ENCODE measurements around the gene RNFT2. TPM values are rescaled to one million over a fixed set of nuclear protein-coding genes. Genes with fewer than 3 reads are reported as not detected.

RNFT2 gene
- total RNA-seq, 4 donors from 2014 or later, result 0.26 to 0.38 TPM; not detected in 2

DNA sequence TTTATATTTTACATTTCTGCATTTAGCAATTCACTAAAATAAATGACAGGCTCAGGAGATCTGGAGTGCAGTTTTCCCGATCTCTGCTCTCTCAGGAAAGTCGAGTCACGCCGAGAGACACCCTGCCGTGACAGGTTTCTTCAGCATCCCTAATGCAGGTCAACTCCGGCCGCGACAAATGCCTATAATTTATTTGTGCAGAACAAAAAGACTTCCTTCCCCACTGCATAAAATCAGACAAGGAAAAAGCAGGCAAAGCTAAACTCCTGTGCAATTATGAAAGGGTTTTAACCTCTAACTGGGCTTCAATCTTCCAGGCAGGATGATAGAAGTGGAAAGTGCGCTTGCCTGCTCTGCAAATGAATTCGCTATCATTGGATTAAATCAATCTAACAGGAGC is 28.3 kb upstream of the RNFT2 start:
- 77 to 78% methylated on average over 9 to 10 of the region's 10 CpGs for WGBS, 2 donors
- DNase-seq, result no peak
- Histone ChIP-seq H3K4me3 (no peak overlapping the region), H3K36me3 (no peaks in the 10 kb centered on the region), H3K27ac (no peak overlapping the region), H3K4me1 (peaks cover 7 to 39% (median 23%) of the 10 kb centered on the region in 3 donors), H3K27me3 (peaks cover 0 to 26% (median 2%) of the 10 kb centered on the region in 4 donors), H3K9me3 (no peaks in the 10 kb centered on the region)
- intact Hi-C loops (cut with DNase I), result loop anchor here (10.0 kb wide), 1 partner anchor 405 kb away; no protein-coding TSS in a partner anchor
- TF ChIP-seq, protein P1, sequence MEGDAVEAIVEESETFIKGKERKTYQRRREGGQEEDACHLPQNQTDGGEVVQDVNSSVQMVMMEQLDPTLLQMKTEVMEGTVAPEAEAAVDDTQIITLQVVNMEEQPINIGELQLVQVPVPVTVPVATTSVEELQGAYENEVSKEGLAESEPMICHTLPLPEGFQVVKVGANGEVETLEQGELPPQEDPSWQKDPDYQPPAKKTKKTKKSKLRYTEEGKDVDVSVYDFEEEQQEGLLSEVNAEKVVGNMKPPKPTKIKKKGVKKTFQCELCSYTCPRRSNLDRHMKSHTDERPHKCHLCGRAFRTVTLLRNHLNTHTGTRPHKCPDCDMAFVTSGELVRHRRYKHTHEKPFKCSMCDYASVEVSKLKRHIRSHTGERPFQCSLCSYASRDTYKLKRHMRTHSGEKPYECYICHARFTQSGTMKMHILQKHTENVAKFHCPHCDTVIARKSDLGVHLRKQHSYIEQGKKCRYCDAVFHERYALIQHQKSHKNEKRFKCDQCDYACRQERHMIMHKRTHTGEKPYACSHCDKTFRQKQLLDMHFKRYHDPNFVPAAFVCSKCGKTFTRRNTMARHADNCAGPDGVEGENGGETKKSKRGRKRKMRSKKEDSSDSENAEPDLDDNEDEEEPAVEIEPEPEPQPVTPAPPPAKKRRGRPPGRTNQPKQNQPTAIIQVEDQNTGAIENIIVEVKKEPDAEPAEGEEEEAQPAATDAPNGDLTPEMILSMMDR (IDR thresholded peaks at IDR 0.05), result no peak
- TF ChIP-seq POLR2A (IDR thresholded peaks at IDR 0.05), result no peak

DNA sequence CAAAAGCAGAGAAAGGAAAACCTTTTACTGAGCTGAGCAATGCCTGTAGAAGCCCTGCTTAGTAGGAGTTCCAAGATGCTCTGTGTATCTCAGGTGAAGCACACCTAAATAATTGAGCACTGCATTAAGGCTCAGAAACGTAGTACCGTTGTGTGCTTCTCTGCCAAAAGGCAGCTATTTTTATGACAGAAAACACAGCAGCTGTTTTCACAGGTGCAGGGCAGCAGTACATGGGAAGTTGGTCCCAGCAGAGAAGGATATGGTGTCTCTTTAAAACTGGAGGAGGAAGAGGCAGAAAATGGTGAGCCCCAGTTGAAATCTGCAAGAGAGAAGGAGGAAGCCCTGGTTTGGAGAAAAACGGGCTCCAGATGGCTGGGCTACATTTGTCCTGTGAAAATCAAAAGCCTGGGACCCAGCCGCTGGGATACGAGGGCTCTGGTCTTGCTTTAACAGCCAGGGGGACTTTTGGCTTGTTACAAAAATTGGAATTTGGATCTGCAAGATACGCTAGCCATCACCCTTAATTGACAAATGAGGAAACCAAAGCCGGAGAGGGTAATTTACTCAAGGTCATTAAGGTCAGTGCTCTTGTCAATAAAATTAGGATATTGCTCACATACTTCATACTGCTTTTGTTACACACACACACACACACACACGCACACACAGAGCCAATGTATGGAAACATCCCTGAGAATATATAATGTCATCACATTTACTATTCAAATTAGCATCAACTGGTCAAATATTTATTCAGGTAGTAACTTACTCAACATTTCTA is 27.6 kb upstream of the RNFT2 start:
- intact Hi-C loops (cut with DNase I), result no loop called here
- H3K36me3 ChIP-seq, result peaks cover 0 to 7% (median 0%) of the 10 kb centered on the region in 3 donors
- H3K4me3 ChIP-seq, result no peak overlapping the region
- no peaks in the 10 kb centered on the region for H3K9me3 ChIP-seq
- no peak overlapping the region for H3K27ac ChIP-seq
- H3K4me1 ChIP-seq, result peaks cover 7 to 47% (median 23%) of the 10 kb centered on the region in 3 donors
- no peak for DNase-seq
- peaks cover 0 to 26% (median 2%) of the 10 kb centered on the region in 4 donors for H3K27me3 ChIP-seq
- TF ChIP-seq, protein P1 (IDR thresholded peaks at IDR 0.05), result no peak
- no peak for TF ChIP-seq POLR2A (IDR thresholded peaks at IDR 0.05)
- WGBS, 2 donors, result 51 to 60% methylated on average over 8 of the region's 8 CpGs

DNA sequence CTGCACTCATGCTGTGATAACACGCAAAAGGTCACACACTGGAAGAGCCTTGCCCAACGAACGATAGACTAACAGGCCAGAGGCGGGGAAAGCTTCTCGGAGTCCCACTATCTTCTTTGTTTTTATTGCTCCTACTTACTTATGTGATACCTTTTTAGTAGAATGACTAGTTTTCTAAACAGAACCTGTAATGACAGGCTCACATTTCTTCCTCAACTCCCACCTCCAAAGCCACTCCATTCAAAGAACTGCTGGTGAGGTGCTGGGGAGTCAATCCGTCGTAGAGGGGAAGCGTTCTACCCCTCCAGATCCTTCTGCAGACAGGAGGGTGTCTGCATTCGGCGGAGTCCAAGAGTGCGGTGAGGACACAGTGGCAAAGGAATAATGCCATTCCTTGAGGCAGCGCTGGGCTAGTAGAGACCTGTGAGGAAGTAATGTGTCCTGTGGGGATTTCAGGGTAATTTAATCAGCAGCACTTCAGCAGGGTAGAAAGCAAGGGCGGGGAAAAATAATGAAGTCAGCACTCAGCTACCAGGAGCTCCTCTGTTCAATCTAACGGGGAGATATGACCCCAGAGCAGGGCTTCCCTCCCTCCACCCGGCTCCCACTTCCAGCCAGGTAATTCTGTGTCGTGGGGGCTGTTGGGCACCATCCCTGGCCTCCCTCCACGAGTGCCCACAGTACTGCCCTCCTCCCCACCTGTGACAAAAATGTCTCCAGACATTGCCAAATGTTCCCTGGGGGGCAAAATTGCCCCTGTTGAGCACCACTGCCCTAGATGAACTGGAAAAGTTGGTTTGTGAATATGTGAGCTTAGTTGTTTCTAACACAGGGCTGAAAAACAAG is 25.4 kb upstream of the RNFT2 start:
- H3K27ac ChIP-seq, result peak overlapping the region in 3 of 4 donors; percentile 7 to 47 (median 23)
- peaks cover 7 to 51% (median 25%) of the 10 kb centered on the region in 3 donors for H3K4me1 ChIP-seq
- H3K9me3 ChIP-seq, result no peaks in the 10 kb centered on the region
- H3K36me3 ChIP-seq, result peaks cover 0 to 28% (median 0%) of the 10 kb centered on the region in 3 donors
- no peak overlapping the region for H3K4me3 ChIP-seq
- no peak for TF ChIP-seq POLR2A (IDR thresholded peaks at IDR 0.05)
- TF ChIP-seq, protein P1 (IDR thresholded peaks at IDR 0.05), result no peak
- intact Hi-C loops (cut with DNase I), result no loop called here
- WGBS, 2 donors, result 45 to 58% methylated on average over 17 of the region's 17 CpGs
- peaks cover 0 to 25% (median 2%) of the 10 kb centered on the region in 4 donors for H3K27me3 ChIP-seq
- no peak for DNase-seq

DNA sequence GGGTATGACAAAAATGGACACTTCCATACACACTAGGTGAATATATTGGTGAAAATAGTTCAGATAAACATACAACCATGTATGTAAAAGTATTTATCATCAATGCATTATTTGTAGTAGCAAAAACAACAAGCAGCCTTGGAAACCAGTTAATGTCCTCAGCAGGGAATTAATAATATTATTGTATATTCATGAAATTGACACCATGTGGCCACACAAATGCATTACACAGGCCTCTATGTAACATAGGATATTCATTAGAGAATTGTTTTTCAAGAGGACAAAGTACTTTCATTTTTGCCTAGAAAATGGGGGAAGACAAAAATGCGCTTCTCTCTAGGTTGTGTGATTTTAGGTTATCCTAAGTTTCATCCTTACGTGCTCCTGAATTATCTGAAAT is 24.6 kb upstream of the RNFT2 start:
- no peak overlapping the region for H3K27ac ChIP-seq
- intact Hi-C loops (cut with DNase I), result no loop called here
- H3K27me3 ChIP-seq, result peaks cover 0 to 17% (median 2%) of the 10 kb centered on the region in 4 donors
- TF ChIP-seq POLR2A (IDR thresholded peaks at IDR 0.05), result no peak
- TF ChIP-seq, protein P1 (IDR thresholded peaks at IDR 0.05), result peak in 1 of 6 experiments; percentile 8
- no peaks in the 10 kb centered on the region for H3K9me3 ChIP-seq
- peaks cover 0 to 34% (median 0%) of the 10 kb centered on the region in 3 donors for H3K36me3 ChIP-seq
- H3K4me3 ChIP-seq, result no peak overlapping the region
- H3K4me1 ChIP-seq, result peaks cover 15 to 58% (median 32%) of the 10 kb centered on the region in 3 donors
- no peak for DNase-seq
- WGBS, 2 donors, result 91 to 95% methylated on average over 2 of the region's 2 CpGs

Measured in esophagus squamous epithelium (tissue), 5 donors.